ENCODE results near the gene GALNT9.

GRCh38 chr12:132367071-132367851 is 37.9 kb upstream of the GALNT9 start:
- TF ChIP-seq CTCF (IDR thresholded peaks at IDR 0.05) (no peak), EP300 (IDR thresholded peaks at IDR 0.05) (no peak), POLR2AphosphoS5 (IDR thresholded peaks at IDR 0.05) (no peak), POLR2A (IDR thresholded peaks at IDR 0.05) (no peak)
